Calu3 (cell line): Measurements from ENCODE around the gene CFAP43. TPM values are rescaled to one million over a fixed set of nuclear protein-coding genes. Genes with fewer than 3 reads are reported as not detected.

Experiments used
- BruUV-seq: library from RNA; stranded (reverse); fragments of 400-500 nt; replicated peaks from 2 replicates; lab custom pipeline; 2021; lab: Mats Ljungman, UMichigan
- CTCF ChIA-PET: fragments of 300-600 bp; sonication (Branson Sonifier 250); formaldehyde crosslinking; loops from one replicate; lab custom pipeline; 2022; ENCODE audit warnings: antibody characterized with exemption; lab: Charles Lee
- DNase-seq: peaks from one replicate; pipeline ENCODE4 v3.0.0; 2022
- H3K27ac Mint-ChIP-seq: one replicate; pipeline ENCODE4 v1.8.0; 2022; ENCODE audit warnings: mixed read lengths; ENCODE audit not compliant: unreplicated experiment
- H3K27me3 Mint-ChIP-seq: one replicate; pipeline ENCODE4 v1.8.0; 2022; ENCODE audit warnings: mixed read lengths; ENCODE audit not compliant: unreplicated experiment
- H3K36me3 Mint-ChIP-seq: one replicate; pipeline ENCODE4 v1.8.0; 2022; ENCODE audit warnings: mild to moderate bottlenecking, moderate library complexity, mixed read lengths; ENCODE audit not compliant: insufficient read depth, unreplicated experiment
- H3K4me1 Mint-ChIP-seq: one replicate; pipeline ENCODE4 v1.8.0; 2022; ENCODE audit warnings: mild to moderate bottlenecking, low read depth, mixed read lengths; ENCODE audit not compliant: unreplicated experiment
- H3K4me3 Mint-ChIP-seq: one replicate; pipeline ENCODE4 v1.8.0; 2022; ENCODE audit warnings: mild to moderate bottlenecking, low read depth, moderate library complexity, mixed read lengths; ENCODE audit not compliant: unreplicated experiment
- H3K9me3 Mint-ChIP-seq: one replicate; pipeline ENCODE4 v1.8.0; 2022; ENCODE audit warnings: low read depth, mixed read lengths; ENCODE audit not compliant: unreplicated experiment
- intact Hi-C: fragments of 100-400 bp; cut with micrococcal nuclease; formaldehyde crosslinking; loops from one replicate; pipeline ENCODE4 v1.10.0; 2022; ENCODE audit not compliant: unreplicated experiment
- total RNA-seq: library from RNA; stranded (reverse); gene quantifications from 2 replicates; pipeline ENCODE4 v1.2.3, GENCODE V29; 2022
- TF ChIP-seq, protein P1 (sequence below): fragments of 200-600 bp; IDR thresholded peaks from one replicate; pipeline ENCODE4 v1.8.0; 2022; ENCODE audit warnings: antibody characterized with exemption; ENCODE audit not compliant: unreplicated experiment

Gene CFAP43
- total RNA-seq, 1 experiment from 2014 or later: 0.94 TPM

DNA sequence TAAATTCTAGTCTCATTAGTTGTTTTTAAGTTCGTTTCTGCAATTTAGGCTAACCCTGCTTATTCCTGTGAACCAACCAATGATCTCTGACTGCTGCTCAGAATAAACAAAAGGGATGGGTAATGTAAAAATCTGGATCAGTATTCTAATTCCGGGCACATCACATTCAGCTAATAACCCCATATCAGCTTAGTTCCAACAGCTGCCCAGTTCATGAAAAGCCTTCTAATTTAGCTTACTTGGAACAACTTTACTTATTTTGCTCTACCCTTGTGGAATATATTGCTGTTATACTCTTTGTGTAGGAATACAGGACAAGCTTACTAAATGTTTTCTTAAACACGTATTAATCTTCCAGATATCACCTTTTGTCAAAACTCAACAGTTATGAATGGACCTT, 3.6 kb upstream of the CFAP43 start:
- Mint-ChIP-seq H3K4me1 (peaks cover 9% of the 10 kb centered on the region), H3K27ac (no peak overlapping the region), H3K27me3 (peaks cover 52% of the 10 kb centered on the region), H3K36me3 (peaks cover 19% of the 10 kb centered on the region), H3K9me3 (no peaks in the 10 kb centered on the region), H3K4me3 (no peak overlapping the region)
- TF ChIP-seq, protein P1, sequence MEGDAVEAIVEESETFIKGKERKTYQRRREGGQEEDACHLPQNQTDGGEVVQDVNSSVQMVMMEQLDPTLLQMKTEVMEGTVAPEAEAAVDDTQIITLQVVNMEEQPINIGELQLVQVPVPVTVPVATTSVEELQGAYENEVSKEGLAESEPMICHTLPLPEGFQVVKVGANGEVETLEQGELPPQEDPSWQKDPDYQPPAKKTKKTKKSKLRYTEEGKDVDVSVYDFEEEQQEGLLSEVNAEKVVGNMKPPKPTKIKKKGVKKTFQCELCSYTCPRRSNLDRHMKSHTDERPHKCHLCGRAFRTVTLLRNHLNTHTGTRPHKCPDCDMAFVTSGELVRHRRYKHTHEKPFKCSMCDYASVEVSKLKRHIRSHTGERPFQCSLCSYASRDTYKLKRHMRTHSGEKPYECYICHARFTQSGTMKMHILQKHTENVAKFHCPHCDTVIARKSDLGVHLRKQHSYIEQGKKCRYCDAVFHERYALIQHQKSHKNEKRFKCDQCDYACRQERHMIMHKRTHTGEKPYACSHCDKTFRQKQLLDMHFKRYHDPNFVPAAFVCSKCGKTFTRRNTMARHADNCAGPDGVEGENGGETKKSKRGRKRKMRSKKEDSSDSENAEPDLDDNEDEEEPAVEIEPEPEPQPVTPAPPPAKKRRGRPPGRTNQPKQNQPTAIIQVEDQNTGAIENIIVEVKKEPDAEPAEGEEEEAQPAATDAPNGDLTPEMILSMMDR: no peak
- BruUV-seq: no TSS peak
- intact Hi-C loops: no loop called here
- CTCF ChIA-PET: no interaction called here
- DNase-seq: no peak

DNA sequence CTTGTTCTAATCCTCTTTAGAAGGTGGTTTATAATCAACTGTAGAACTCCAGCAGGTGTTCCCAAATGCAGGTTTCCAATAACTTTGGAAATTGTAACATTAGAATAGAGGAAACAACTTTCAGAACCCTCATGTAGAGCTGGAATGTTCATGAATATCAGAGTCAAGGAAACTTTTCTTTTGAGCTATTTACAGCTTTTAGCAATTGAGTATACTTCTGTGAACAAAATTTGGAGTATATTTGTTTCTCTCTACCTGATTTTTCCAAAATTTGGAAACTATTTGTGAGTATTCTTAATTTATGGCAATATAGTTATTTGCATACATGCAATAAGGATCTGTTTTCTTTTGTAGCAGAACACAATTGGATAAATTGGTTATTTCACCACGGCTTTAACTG, 2.8 kb upstream of the CFAP43 start:
- intact Hi-C loops: no loop called here
- TF ChIP-seq, protein P1: no peak

DNA sequence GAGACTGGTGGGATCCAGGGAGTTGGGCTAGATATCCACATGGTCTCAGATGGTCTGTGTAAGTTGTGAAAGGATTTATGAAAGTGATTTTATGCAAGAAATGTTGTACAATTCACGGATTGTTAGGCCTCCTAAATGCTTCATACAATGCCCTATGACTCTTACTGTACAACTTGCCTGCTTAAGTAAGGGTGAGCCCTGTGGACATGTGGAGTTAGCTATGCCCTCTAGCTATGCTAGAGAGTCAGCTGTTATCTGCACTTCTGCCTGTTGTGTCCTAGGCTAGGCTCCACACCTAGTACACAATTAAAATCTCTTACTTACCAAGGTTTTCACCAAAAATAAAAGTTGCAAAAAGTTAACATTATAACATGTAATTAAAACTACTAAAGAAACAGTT, 1.7 kb upstream of the CFAP43 start:
- H3K36me3 Mint-ChIP-seq: peaks cover 20% of the 10 kb centered on the region
- CTCF ChIA-PET: no interaction called here
- intact Hi-C loops: no loop called here
- peaks cover 9% of the 10 kb centered on the region for H3K4me1 Mint-ChIP-seq
- BruUV-seq: no TSS peak
- no peaks in the 10 kb centered on the region for H3K9me3 Mint-ChIP-seq
- peak overlapping the region; percentile 29 for H3K27ac Mint-ChIP-seq
- TF ChIP-seq, protein P1: no peak
- peaks cover 34% of the 10 kb centered on the region for H3K27me3 Mint-ChIP-seq
- DNase-seq: no peak
- H3K4me3 Mint-ChIP-seq: peak overlapping the region; percentile 58

More for the DNA sequence above, 2.8 kb upstream of the CFAP43 start:
- CTCF ChIA-PET: no interaction called here
- DNase-seq: no peak
- Mint-ChIP-seq H3K4me3 (no peak overlapping the region), H3K27ac (no peak overlapping the region), H3K4me1 (peaks cover 9% of the 10 kb centered on the region), H3K27me3 (peaks cover 45% of the 10 kb centered on the region), H3K9me3 (no peaks in the 10 kb centered on the region), H3K36me3 (peaks cover 20% of the 10 kb centered on the region)
- BruUV-seq: no TSS peak

DNA sequence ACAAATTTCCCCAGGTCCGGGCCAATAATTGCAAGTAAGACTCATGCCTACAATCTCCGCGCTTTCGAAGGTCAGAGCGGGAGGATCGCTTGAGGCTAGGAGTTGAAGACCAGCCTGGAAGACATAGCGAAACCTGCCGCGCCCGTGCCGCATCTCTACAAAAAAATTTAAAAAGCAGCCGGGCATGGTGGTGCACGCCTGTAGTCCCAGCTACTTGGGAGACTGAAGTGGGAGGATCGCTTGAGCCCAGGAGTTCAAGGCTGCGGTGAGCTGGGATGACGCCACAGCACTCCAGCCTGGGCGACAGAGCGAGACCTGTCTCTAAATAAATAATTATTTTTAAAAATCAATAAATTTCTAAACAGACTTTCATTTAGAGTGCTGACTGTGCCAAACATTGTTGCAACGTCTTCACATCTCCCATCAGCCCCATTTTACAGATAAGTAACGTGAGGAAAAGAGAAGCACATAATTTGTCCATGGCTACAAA, 494 bp upstream of the CFAP43 start:
- no peaks in the 10 kb centered on the region for H3K9me3 Mint-ChIP-seq
- no TSS peak for BruUV-seq
- peak overlapping the region; percentile 88 for H3K4me3 Mint-ChIP-seq
- intact Hi-C loops: no loop called here
- peaks cover 20% of the 10 kb centered on the region for H3K36me3 Mint-ChIP-seq
- CTCF ChIA-PET: no interaction called here
- peaks cover 9% of the 10 kb centered on the region for H3K4me1 Mint-ChIP-seq
- H3K27ac Mint-ChIP-seq: peak overlapping the region; percentile 94
- TF ChIP-seq, protein P1: no peak
- no peak for DNase-seq
- peaks cover 22% of the 10 kb centered on the region for H3K27me3 Mint-ChIP-seq
